GM18870 (cell line): ENCODE measurements around the gene IQSEC2.
A peak's percentile ranks its signal among the peaks of the same experiment; 100 is the strongest.

Source experiments
- ATAC-seq: cut with Tn5 transposase; IDR thresholded peaks from one replicate; pipeline ENCODE4 v1.9.1; 2021; ENCODE audit warnings: moderate library complexity; ENCODE audit not compliant: unreplicated experiment

IQSEC2 gene

GRCh38 chrX:53305219-53305995, 24.0 kb upstream of the IQSEC2 start:
- ATAC-seq = no peak

- ATAC-seq = no peak
These were observed 21.8 kb upstream of the IQSEC2 start for GRCh38 chrX:53303195-53303594.

- no peak for ATAC-seq
These were observed 18.8 kb upstream of the IQSEC2 start for GRCh38 chrX:53300157-53300556.

GRCh38 chrX:53294024-53294648, 12.8 kb upstream of the IQSEC2 start:
- no peak for ATAC-seq

DNA sequence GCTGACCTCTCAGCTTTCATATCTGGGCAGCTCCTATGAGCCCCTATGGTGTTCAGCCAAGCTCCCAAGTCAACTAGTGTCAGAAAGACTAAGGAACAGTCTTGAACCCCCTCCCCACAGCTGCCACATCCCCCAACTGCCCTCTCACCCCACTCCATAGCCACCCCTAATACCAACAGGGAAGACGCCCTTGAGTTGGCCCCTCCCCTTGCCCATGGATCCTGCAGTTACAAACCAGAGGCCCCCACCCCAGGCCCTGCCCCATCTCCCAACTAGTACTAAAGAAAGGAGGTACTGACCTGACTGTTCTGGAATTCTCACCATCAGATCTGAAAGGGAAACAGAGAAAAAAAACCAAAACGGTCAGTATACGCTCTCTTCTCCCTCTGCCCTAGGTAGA, 10.2 kb upstream of the IQSEC2 start:
- ATAC-seq = no peak

- no peak for ATAC-seq
These were observed 9.2 kb upstream of the IQSEC2 start for GRCh38 chrX:53290441-53291041.

DNA sequence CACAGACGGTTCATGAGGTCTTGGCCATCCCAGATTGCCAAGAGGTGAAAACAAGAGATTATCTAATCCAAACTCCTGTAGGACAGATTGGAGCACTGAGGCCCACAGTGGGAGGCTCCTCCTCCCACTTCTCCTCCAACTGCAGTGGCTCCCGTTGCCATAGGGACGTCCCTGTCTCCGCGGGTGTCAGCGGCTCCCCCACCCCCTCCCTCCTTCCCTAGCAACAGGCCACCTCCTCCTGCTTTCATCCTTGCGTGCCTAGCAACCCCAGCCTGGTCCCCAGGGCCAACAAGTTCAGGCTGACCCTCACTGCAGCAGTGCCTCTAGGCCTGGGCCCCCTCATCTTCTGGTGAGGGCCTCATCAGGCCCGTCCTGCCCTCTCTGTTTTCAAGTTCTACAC, 6.8 kb upstream of the IQSEC2 start:
- no peak for ATAC-seq

GRCh38 chrX:53287493-53288138, 6.2 kb upstream of the IQSEC2 start:
- no peak for ATAC-seq

- no peak for ATAC-seq
These were observed 4.8 kb upstream of the IQSEC2 start for GRCh38 chrX:53286171-53286570.

- no peak for ATAC-seq
These were observed 4.2 kb upstream of the IQSEC2 start for GRCh38 chrX:53285591-53285990.

DNA sequence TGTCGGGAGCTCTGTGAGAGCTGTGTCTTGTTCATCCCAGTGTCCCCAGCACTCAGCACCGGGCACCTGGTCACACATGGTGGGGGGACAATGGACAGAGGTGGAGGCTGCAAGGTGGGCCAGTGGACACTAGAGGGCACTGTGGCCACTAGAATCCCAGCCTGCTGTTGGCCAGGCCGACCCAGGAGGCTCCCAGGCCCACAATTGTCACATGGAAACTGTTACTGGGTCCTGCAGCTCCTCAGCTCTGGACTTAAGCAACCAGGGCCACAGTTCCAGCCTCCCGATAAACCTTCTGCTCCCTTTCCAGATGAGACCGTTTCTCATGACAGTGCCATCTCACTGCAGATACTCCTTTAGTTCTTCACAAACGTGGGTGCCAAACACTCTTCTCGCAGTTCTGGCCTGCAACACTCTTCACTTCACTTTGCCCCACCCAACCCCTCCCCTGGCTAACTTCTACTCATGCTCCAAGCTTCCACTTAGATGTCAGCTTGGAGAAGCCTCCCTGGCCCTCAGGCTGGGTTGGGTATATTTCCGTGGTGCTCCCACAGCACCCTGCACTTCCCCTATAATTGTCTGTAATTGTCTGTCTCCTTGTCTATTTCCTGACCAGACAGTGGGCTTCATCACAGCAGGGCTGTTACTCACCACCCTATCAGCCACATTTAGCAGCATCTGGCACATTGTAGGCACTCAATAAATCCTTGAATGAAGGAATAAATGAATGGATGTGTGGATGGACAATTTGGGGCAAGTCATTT, 3.5 kb upstream of the IQSEC2 start:
- ATAC-seq = peak; percentile 52

GRCh38 chrX:53283567-53283966, 2.2 kb upstream of the IQSEC2 start:
- no peak for ATAC-seq

- ATAC-seq = no peak
These were observed 1.7 kb upstream of the IQSEC2 start for GRCh38 chrX:53283099-53283498.

DNA sequence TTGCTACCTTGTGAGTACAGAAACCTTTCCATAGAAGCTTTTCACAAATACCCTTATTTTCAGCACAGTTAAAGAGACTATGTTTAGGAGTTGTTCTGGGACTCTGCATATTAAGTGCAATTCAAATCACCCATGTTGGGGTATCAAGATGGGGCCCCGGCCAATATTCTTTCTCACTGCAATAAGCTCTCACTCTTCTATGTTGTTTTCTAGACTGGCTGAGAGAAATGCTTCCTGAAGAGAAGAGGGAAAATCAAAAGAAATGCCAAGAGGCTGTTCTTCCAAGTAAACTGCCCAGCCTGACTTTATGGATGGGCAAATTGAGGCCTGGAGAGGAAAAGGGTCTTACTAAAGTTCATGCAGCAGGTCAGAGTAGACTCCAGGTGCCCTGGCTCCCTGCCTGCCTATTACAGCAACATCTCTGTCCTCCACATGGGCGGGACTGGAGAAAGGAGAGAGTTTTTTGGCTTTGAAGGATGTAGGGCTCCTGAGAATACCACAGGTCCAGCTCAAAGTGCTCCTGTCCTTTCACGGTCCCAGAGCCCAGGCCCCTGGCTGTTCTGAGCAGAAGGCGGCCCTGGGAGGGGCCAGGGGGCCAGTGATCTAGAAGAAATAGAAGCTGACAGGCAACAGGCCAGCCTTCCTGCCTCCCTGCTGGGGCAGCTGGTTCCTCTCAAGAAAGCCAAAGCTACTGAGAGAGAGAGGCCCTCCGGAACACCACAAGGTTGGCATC, 745 bp upstream of the IQSEC2 start:
- ATAC-seq = no peak

- ATAC-seq = no peak
These were observed 758 bp downstream of the IQSEC2 start for GRCh38 chrX:53280331-53281320.

- no peak for ATAC-seq
These were observed 1.8 kb downstream of the IQSEC2 start for GRCh38 chrX:53279296-53280237.

DNA sequence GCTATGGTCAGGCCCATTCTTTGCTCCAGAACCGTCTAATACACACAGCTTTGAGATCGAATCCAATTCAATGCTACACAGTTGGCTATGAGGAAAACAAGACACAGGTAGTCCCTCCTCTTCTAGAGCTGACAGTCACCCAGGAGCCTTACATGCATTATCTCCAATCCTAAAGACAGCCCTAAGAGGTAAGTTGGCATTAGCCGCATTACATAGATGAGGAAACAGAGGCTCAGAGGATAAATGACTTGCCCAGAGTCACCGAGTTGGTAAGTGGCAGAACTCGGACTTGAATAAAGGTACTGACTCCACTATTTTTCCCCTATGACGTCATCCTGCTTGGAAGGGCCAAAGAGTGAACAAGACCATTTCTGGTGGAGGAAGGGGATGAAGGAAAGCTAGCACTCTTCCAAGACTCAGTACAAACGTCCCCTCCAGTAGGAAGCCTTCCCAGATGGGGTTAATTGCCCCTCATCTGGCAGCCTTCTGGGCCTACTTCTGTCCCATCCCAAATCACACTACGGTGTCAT, 8.5 kb downstream of the IQSEC2 start:
- no peak for ATAC-seq
